Thyroid gland (tissue), 4 donors: ENCODE data around the gene BCKDHB.
"Not testable (repeated sequence)": the region's sequence is repeated elsewhere in the genome, so short reads cannot be mapped to it uniquely, and the experiment has no call there.

Experiments used
- POLR2A ChIP-seq, 2 donors: fragments of 450-650 bp; IDR thresholded peaks; one replicate each; pipeline ENCODE4 v1.6.1; 2017; ENCODE audit warnings: antibody characterized with exemption in 2 of 2, mild to moderate bottlenecking in 2 of 2, moderate library complexity in 1 of 2
- TF ChIP-seq, protein P1 (sequence below), 6 experiments: fragments of 200-600 bp in 3 of 6; fragments of 450-650 bp in 3 of 6; sonication (generic) in 3 of 6; IDR thresholded peaks; one replicate each; pipeline ENCODE4 v1.5.1; 2016 to 2019; ENCODE audit warnings: antibody characterized with exemption in 6 of 6, mild to moderate bottlenecking in 2 of 6, inconsistent platforms in 1 of 6, moderate library complexity in 1 of 6

DNA sequence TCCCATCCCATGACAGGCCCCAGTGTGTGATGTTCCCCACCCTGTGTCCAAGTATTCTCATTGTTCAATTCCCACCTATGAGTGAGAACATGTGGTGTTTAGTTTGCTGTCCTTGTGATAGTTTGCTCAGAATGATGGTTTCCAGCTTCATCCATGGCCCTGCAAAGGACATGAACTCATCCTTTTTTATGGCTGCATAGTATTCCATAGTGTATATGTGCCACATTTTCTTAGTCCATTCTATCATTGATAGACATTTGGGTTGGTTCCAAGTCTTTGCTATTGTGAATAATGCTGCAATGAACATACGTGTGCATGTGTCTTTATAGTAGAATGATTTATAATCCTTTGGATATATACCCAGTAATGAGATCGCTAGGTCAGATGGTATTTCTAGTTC is 132.3 kb downstream of the BCKDHB start:
- TF ChIP-seq, protein P1, sequence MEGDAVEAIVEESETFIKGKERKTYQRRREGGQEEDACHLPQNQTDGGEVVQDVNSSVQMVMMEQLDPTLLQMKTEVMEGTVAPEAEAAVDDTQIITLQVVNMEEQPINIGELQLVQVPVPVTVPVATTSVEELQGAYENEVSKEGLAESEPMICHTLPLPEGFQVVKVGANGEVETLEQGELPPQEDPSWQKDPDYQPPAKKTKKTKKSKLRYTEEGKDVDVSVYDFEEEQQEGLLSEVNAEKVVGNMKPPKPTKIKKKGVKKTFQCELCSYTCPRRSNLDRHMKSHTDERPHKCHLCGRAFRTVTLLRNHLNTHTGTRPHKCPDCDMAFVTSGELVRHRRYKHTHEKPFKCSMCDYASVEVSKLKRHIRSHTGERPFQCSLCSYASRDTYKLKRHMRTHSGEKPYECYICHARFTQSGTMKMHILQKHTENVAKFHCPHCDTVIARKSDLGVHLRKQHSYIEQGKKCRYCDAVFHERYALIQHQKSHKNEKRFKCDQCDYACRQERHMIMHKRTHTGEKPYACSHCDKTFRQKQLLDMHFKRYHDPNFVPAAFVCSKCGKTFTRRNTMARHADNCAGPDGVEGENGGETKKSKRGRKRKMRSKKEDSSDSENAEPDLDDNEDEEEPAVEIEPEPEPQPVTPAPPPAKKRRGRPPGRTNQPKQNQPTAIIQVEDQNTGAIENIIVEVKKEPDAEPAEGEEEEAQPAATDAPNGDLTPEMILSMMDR (IDR thresholded peaks at IDR 0.05) = not testable (repeated sequence)
- TF ChIP-seq POLR2A (IDR thresholded peaks at IDR 0.05) = not testable (repeated sequence)
